Measurements from ENCODE around the gene SMCR8. TPM values are rescaled to one million over a fixed set of nuclear protein-coding genes. Genes with fewer than 3 reads are reported as not detected.

The SMCR8 gene
- total RNA-seq, 1 donor from 2014 or later, result 20.3 TPM

DNA sequence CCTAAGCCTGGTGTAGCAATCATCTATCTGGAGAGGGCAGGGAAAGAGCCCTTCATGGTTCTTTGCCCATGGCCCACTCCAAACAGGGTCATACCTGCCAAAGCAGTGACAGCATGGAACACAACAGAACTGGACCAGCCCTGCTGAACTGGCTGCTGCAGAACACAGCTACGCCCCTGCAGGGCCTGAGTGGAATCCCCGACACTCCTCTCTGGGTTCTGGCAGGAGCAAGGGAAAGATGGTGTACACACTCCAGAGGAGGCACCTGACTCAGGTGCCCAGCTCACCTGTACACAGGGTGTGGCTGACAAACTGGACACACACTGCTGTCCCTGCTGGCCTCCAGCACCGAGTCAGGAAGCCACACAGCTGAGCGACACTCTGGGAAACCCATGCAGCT lies 34.8 kb upstream of the SMCR8 start:
- TF ChIP-seq EZH2 (IDR thresholded peaks at IDR 0.05; ENCODE audit: insufficient read depth, low read length) (no peak), CTCF (IDR thresholded peaks at IDR 0.05; ENCODE audit: insufficient read depth, low read depth, low read length) (no peak)
- DNase-seq (ENCODE audit: low read depth), result no peak
- Mint-ChIP-seq H3K27me3 (ENCODE audit: low read depth, unreplicated experiment) (no peaks in the 10 kb centered on the region), H3K9me3 (ENCODE audit: unreplicated experiment) (no peaks in the 10 kb centered on the region), H3K36me3 (ENCODE audit: low read depth, unreplicated experiment) (peaks cover 30% of the 10 kb centered on the region), H3K4me1 (ENCODE audit: low read depth, unreplicated experiment) (peaks cover 4% of the 10 kb centered on the region), H3K4me3 (ENCODE audit: unreplicated experiment) (no peak overlapping the region), H3K27ac (ENCODE audit: unreplicated experiment) (no peak overlapping the region)
- Histone ChIP-seq H3K4me3 (ENCODE audit: insufficient read depth, low read depth, low read length) (no peak overlapping the region), H3K4me2 (ENCODE audit: low read length) (no peak overlapping the region), H4K20me1 (ENCODE audit: insufficient read depth, low read length) (peaks cover 27% of the 10 kb centered on the region), H3K27me3 (ENCODE audit: insufficient read depth, low read length) (no peaks in the 10 kb centered on the region), H3K36me3 (ENCODE audit: insufficient read depth, low read length) (peaks cover 54% of the 10 kb centered on the region), H3K79me2 (ENCODE audit: insufficient read depth, low read length) (peaks cover 4% of the 10 kb centered on the region), H3K9ac (ENCODE audit: low read length) (no peak overlapping the region), H2AFZ (ENCODE audit: low read depth, low read length) (no peak overlapping the region), H3K4me1 (ENCODE audit: insufficient read depth, low read length) (peaks cover 3% of the 10 kb centered on the region), H3K27ac (ENCODE audit: low read depth, low read length) (no peak overlapping the region), H3K9me3 (ENCODE audit: insufficient read depth, low read depth, low read length) (no peaks in the 10 kb centered on the region)
- FAIRE-seq, result no peak

DNA sequence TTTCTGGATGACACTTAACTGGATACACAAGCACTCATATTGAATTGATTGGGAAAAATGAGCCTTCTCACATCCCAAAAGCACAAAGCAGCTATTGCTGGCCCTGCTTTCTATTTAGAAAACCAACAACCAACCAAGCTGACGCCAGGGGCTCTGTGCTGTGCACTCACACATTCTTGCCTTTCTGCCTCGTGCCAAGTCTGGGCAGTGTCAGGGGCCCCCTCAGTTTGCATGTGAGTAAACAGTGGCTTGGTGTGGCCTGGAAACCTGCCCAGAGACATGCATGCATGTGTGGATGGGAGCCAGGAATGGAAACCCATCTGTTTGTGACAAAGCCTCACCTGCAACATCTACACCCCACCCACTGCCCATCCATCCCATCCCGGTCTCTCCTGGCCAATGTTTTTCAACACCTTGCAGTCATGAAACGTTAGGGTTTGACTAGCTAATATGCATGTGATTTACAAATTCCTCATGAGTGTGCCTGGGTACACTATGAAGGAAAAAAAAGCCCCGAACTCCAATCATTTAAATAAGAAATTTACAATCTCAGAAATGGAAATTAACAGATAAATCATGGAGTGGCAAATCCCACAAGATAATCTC lies 34.2 kb upstream of the SMCR8 start:
- H3K36me3 Mint-ChIP-seq (ENCODE audit: low read depth, unreplicated experiment), result peaks cover 33% of the 10 kb centered on the region
- Histone ChIP-seq H3K4me3 (ENCODE audit: insufficient read depth, low read depth, low read length) (no peak overlapping the region), H3K4me2 (ENCODE audit: low read length) (no peak overlapping the region), H3K27ac (ENCODE audit: low read depth, low read length) (no peak overlapping the region), H2AFZ (ENCODE audit: low read depth, low read length) (no peak overlapping the region), H3K27me3 (ENCODE audit: insufficient read depth, low read length) (no peaks in the 10 kb centered on the region), H3K4me1 (ENCODE audit: insufficient read depth, low read length) (peaks cover 3% of the 10 kb centered on the region), H3K9ac (ENCODE audit: low read length) (no peak overlapping the region), H4K20me1 (ENCODE audit: insufficient read depth, low read length) (peaks cover 27% of the 10 kb centered on the region), H3K9me3 (ENCODE audit: insufficient read depth, low read depth, low read length) (no peaks in the 10 kb centered on the region), H3K79me2 (ENCODE audit: insufficient read depth, low read length) (peaks cover 4% of the 10 kb centered on the region), H3K36me3 (ENCODE audit: insufficient read depth, low read length) (peaks cover 56% of the 10 kb centered on the region)
- peaks cover 4% of the 10 kb centered on the region for H3K4me1 Mint-ChIP-seq (ENCODE audit: low read depth, unreplicated experiment)
- no peak overlapping the region for H3K4me3 Mint-ChIP-seq (ENCODE audit: unreplicated experiment)
- no peak overlapping the region for H3K27ac Mint-ChIP-seq (ENCODE audit: unreplicated experiment)
- no peaks in the 10 kb centered on the region for H3K9me3 Mint-ChIP-seq (ENCODE audit: unreplicated experiment)
- no peak for FAIRE-seq
- no peaks in the 10 kb centered on the region for H3K27me3 Mint-ChIP-seq (ENCODE audit: low read depth, unreplicated experiment)
- no peak for DNase-seq (ENCODE audit: low read depth)
- TF ChIP-seq CTCF (IDR thresholded peaks at IDR 0.05; ENCODE audit: insufficient read depth, low read depth, low read length) (no peak), EZH2 (IDR thresholded peaks at IDR 0.05; ENCODE audit: insufficient read depth, low read length) (no peak)

- DNase-seq (ENCODE audit: low read depth), result no peak
- peaks cover 18% of the 10 kb centered on the region for H4K20me1 ChIP-seq (ENCODE audit: insufficient read depth, low read length)
- FAIRE-seq, result no peak
- peaks cover 4% of the 10 kb centered on the region for H3K4me1 Mint-ChIP-seq (ENCODE audit: low read depth, unreplicated experiment)
- no peaks in the 10 kb centered on the region for H3K9me3 Mint-ChIP-seq (ENCODE audit: unreplicated experiment)
- H3K9me3 ChIP-seq (ENCODE audit: insufficient read depth, low read depth, low read length), result no peaks in the 10 kb centered on the region
- no peak overlapping the region for H3K27ac Mint-ChIP-seq (ENCODE audit: unreplicated experiment)
- no peaks in the 10 kb centered on the region for H3K27me3 ChIP-seq (ENCODE audit: insufficient read depth, low read length)
- no peak for TF ChIP-seq EZH2 (IDR thresholded peaks at IDR 0.05; ENCODE audit: insufficient read depth, low read length)
- no peak for TF ChIP-seq CTCF (IDR thresholded peaks at IDR 0.05; ENCODE audit: insufficient read depth, low read depth, low read length)
- no peaks in the 10 kb centered on the region for H3K27me3 Mint-ChIP-seq (ENCODE audit: low read depth, unreplicated experiment)
- H3K4me1 ChIP-seq (ENCODE audit: insufficient read depth, low read length), result peaks cover 3% of the 10 kb centered on the region
- no peak overlapping the region for H3K9ac ChIP-seq (ENCODE audit: low read length)
- H3K4me3 ChIP-seq (ENCODE audit: insufficient read depth, low read depth, low read length), result no peak overlapping the region
- peaks cover 27% of the 10 kb centered on the region for H3K36me3 Mint-ChIP-seq (ENCODE audit: low read depth, unreplicated experiment)
- peaks cover 47% of the 10 kb centered on the region for H3K36me3 ChIP-seq (ENCODE audit: insufficient read depth, low read length)
- no peak overlapping the region for H3K4me2 ChIP-seq (ENCODE audit: low read length)
- no peak overlapping the region for H2AFZ ChIP-seq (ENCODE audit: low read depth, low read length)
- H3K4me3 Mint-ChIP-seq (ENCODE audit: unreplicated experiment), result no peak overlapping the region
- peaks cover 4% of the 10 kb centered on the region for H3K79me2 ChIP-seq (ENCODE audit: insufficient read depth, low read length)
- H3K27ac ChIP-seq (ENCODE audit: low read depth, low read length), result no peak overlapping the region
Measured at GRCh38 chr17:18281788-18282187, 33.3 kb upstream of the SMCR8 start.
